Mesothelial cell of epicardium (in vitro differentiated cells): ENCODE results near the gene NRARP. TPM values are rescaled to one million over a fixed set of nuclear protein-coding genes. Genes with fewer than 3 reads are reported as not detected.

Experiments
- DNase-seq, 2 experiments: peaks; one replicate each; pipeline ENCODE4 v3.0.0; 2021; ENCODE audit warnings: low spot score in 2 of 2; ENCODE audit not compliant: unreplicated experiment in 2 of 2
- H3K27ac Mint-ChIP-seq: 2 replicates; pipeline ENCODE4 v1.8.0; 2021; ENCODE audit warnings: mixed read lengths
- H3K27me3 Mint-ChIP-seq: 2 replicates; pipeline ENCODE4 v1.8.0; 2021; ENCODE audit warnings: low read depth, mixed read lengths
- H3K36me3 Mint-ChIP-seq: 2 replicates; pipeline ENCODE4 v1.8.0; 2021; ENCODE audit warnings: mixed read lengths
- H3K4me1 Mint-ChIP-seq: 2 replicates; pipeline ENCODE4 v1.8.0; 2021; ENCODE audit warnings: mixed read lengths
- H3K4me3 Mint-ChIP-seq: 2 replicates; pipeline ENCODE4 v1.8.0; 2021; ENCODE audit warnings: mild to moderate bottlenecking, moderate library complexity, mixed read lengths
- H3K9me3 Mint-ChIP-seq: 2 replicates; pipeline ENCODE4 v1.8.0; 2021; ENCODE audit warnings: mixed read lengths
- total RNA-seq: library from RNA; stranded (reverse); gene quantifications from 3 replicates; pipeline ENCODE4 v1.2.1, GENCODE V29; 2021
- TF ChIP-seq, protein P1 (sequence below): fragments of 200-600 bp; sonication (generic); IDR thresholded peaks from one replicate; pipeline ENCODE4 v1.5.0; 2021; ENCODE audit warnings: antibody characterized with exemption; ENCODE audit not compliant: unreplicated experiment

Gene NRARP
- total RNA-seq, 1 donor from 2014 or later, result 9.6 TPM

DNA sequence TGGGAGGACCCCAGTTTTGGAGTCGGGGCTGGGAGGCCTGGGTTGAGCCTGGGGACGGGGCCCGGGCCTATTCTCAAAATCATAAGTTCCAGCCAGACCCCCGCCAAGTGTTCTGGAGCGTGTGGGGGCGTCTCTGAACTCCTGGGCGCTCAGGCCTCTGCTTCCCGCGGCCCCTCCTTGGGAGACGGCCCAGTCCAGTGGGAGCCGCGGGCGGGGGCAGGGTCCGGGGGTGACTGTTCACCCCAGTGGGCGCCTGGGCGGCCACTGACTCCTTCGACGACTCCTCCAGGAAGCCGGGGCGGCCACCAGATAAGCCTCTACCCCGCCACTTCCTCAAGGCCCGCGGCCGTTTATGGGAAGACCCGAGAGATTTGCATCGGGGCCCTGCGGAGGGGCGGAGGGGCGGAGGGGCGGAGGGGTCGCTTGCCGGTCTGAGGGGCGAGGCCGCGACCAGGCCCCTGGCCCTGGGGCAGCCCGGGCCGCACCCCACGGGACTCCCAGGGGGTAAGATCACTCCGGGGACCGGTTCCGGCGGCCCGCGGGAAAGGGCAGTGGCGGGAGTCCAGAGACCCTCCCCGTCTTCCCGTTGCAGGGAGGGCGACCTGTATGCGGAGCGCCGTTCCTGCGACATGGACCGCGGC is 23.9 kb downstream of the NRARP start:
- Mint-ChIP-seq H3K27ac (no peak overlapping the region), H3K9me3 (no peaks in the 10 kb centered on the region), H3K4me3 (peak overlapping the region; percentile 72), H3K36me3 (no peaks in the 10 kb centered on the region), H3K4me1 (peaks cover 27% of the 10 kb centered on the region), H3K27me3 (peaks cover 15% of the 10 kb centered on the region)
- TF ChIP-seq, protein P1, sequence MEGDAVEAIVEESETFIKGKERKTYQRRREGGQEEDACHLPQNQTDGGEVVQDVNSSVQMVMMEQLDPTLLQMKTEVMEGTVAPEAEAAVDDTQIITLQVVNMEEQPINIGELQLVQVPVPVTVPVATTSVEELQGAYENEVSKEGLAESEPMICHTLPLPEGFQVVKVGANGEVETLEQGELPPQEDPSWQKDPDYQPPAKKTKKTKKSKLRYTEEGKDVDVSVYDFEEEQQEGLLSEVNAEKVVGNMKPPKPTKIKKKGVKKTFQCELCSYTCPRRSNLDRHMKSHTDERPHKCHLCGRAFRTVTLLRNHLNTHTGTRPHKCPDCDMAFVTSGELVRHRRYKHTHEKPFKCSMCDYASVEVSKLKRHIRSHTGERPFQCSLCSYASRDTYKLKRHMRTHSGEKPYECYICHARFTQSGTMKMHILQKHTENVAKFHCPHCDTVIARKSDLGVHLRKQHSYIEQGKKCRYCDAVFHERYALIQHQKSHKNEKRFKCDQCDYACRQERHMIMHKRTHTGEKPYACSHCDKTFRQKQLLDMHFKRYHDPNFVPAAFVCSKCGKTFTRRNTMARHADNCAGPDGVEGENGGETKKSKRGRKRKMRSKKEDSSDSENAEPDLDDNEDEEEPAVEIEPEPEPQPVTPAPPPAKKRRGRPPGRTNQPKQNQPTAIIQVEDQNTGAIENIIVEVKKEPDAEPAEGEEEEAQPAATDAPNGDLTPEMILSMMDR, result no peak
- peak in 1 of 2 experiments; percentile 38 for DNase-seq

DNA sequence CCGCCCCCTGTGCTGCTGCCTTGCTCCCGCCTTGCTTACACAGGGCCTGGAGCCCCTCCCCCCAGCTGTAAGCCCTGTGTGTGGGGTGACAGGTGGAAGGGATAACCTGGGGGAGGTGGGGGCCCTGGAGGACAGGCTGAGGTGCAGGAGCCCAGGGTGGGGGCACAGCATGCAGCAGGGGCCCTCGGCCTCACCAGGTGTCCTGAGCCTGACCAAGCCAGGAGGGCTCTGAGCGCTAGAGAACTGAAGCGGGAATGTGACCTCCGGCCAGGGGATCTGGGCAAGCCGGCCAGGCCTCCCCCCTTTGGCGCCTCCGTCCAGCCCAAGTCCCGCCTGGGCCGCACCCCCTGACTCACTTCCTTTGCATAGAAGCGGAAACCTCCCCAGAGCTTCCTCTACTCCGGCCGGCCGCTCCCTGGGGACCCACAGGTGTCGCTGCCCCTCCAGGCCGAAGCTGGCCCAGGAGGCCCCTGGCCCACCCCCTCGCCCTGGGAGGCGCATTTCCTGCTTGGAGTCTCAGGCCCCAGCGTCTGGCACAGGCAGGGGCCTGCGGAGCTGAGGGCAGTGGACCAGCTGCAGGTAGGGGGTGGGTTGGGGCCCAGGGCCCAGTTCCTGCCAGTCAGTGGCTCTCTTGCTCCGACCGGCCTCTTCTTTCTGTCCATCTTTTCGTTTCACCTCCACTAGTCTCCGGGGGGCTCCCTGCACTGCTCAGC is 24.6 kb downstream of the NRARP start, which contains the start of gene TOR4A:
Gene TOR4A (plus strand): TSS at position 398 of the 713 bp plus-strand sequence. CDS start 964 bp downstream, outside the sequence.
- H3K27me3 Mint-ChIP-seq, result peaks cover 9% of the 10 kb centered on the region
- H3K4me1 Mint-ChIP-seq, result peaks cover 26% of the 10 kb centered on the region
- no peaks in the 10 kb centered on the region for H3K36me3 Mint-ChIP-seq
- peak within 1 kb of the TSS; percentile 94 for H3K27ac Mint-ChIP-seq
- peak within 1 kb of the TSS; percentile 72 for H3K4me3 Mint-ChIP-seq
- peak in 1 of 2 experiments; percentile 53 for DNase-seq
- TF ChIP-seq, protein P1, result no peak
- H3K9me3 Mint-ChIP-seq, result no peaks in the 10 kb centered on the region

DNA sequence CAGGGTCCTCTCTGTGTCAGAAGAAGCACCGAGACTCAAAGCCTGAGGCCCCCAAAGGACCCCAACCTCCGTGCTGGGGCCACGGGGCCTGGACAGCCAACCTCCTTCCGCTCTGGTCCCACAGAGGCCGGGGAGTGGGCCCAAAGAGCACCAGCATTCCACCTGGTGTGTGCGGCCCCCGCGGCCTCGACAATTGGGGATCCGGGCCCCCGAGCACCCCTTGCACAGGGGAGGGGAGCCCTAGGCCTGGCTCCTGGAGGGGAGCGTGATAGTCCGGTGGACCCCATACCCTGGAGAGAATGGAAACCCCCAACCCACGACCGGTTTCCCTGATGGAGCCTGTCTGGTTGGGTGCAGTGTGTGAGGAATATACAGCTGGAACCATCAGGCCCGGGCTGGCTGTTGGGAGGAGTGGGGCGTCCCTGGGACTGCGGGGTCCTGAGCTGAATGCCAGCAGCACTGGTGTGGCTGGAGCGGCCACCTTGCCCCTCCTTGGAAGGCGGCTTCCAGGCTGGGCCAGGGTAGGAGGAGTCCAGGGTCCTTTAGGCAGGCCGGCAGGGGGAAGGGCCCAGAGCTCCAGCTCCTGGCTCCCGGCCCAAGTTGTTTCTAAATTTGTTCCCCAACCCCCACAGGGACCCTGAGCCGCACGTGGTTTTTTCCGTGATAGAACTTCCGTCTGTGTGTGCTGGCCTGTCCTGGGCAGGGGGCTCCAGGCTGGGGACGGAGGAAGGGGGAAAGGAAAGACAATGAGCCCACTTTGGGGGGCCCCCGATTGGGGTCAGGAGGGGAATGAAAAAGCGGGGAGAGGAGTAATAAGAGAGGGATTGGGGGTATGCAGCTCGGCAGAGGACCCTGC is 25.4 kb downstream of the NRARP start:
- Mint-ChIP-seq H3K36me3 (no peaks in the 10 kb centered on the region), H3K4me3 (peak overlapping the region; percentile 72), H3K9me3 (no peaks in the 10 kb centered on the region), H3K27me3 (peaks cover 2% of the 10 kb centered on the region), H3K27ac (peak overlapping the region; percentile 94), H3K4me1 (peaks cover 25% of the 10 kb centered on the region)
- peak in 1 of 2 experiments; percentile 72 for DNase-seq
- TF ChIP-seq, protein P1, result no peak

DNA sequence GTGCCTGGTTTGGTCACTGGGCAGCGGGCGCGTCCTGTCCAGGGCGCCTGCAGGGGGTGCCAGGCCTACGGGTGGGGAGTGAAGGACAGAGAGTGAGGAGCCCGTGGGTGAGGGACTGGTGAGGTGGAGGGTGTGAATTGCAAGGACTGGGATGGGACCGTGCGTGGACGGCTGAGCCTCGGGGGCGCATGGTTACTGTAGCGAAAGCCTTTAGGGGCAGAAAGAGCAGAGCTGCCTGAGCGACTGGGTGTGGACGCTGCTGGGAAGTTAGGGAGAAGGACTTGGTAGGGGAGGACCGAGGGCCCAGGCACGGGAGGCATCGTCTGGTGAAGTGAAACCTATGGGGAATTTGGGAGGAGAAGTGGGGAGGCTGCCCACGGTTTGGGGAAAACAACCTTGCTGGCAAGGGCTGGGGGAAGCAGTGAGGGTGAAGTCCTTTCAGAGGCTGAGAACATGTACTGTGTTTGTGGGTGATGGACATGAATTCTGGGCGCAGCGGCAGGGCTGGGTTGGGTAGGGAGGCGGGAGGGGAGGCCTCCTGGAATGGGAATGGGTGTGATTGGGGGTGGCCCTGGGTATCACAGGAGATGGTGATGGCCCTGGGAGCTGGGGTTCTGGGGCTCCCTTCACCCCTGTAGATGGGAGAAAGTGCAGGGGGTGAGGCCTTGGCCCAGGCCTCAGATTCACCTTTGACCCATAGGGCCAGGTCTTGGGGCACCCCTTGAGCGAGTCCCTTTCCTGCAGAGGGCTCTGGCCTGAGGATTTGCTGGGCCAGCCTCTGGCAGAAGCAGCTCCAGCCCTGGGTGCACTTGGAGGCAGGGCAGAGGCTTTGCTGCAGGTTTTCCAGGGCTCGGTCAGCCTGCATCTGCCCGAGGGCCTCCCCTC is 26.2 kb downstream of the NRARP start:
- no peaks in the 10 kb centered on the region for H3K9me3 Mint-ChIP-seq
- DNase-seq, result peak in 1 of 2 experiments; percentile 35
- no peaks in the 10 kb centered on the region for H3K27me3 Mint-ChIP-seq
- peaks cover 2% of the 10 kb centered on the region for H3K36me3 Mint-ChIP-seq
- TF ChIP-seq, protein P1, result no peak
- peak overlapping the region; percentile 61 for H3K27ac Mint-ChIP-seq
- no peak overlapping the region for H3K4me3 Mint-ChIP-seq
- peaks cover 24% of the 10 kb centered on the region for H3K4me1 Mint-ChIP-seq

DNA sequence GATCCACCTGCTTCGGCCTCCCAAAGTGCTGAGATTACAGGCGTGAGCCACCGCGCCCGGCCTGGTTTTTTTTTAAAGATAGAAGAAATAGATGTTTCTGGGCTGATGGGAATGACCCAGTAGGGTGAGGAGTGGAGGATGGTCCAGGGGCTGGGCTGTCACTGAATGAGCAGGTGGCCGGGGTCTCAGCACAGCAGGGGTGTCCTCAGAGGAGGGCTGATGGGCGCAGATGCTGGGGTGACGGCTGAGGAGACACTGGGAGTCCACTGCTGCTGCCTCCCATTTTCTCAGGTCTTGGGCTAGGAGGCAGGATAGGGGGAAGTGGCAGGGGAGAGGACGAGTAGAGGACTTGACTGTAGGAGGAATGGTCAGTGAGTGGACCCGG is 26.9 kb downstream of the NRARP start:
- H3K4me3 Mint-ChIP-seq, result no peak overlapping the region
- TF ChIP-seq, protein P1, result no peak
- H3K36me3 Mint-ChIP-seq, result peaks cover 2% of the 10 kb centered on the region
- H3K27ac Mint-ChIP-seq, result peak overlapping the region; percentile 39
- peaks cover 24% of the 10 kb centered on the region for H3K4me1 Mint-ChIP-seq
- no peak for DNase-seq
- no peaks in the 10 kb centered on the region for H3K27me3 Mint-ChIP-seq
- H3K9me3 Mint-ChIP-seq, result no peaks in the 10 kb centered on the region
